ENCODE measurements around the gene LORICRIN.

- TF ChIP-seq CTCF (IDR thresholded peaks at IDR 0.05) (no peak), JUND (IDR thresholded peaks at IDR 0.05) (no peak), EZH2phosphoT487 (IDR thresholded peaks at IDR 0.05; ENCODE audit: borderline replicate concordance, low read depth) (no peak), RCOR1 (IDR thresholded peaks at IDR 0.05; ENCODE audit: low read length) (no peak), TAF1 (IDR thresholded peaks at IDR 0.05; ENCODE audit: borderline replicate concordance, low read depth, low read length) (no peak), POLR2AphosphoS5 (IDR thresholded peaks at IDR 0.05; ENCODE audit: low read depth, low read length) (no peak), FOXM1 (IDR thresholded peaks at IDR 0.05; ENCODE audit: low read depth) (no peak), MXI1 (IDR thresholded peaks at IDR 0.05; ENCODE audit: low read depth, low read length) (no peak), CHD2 (IDR thresholded peaks at IDR 0.05; ENCODE audit: low read length, partially characterized antibody) (no peak), SIN3A (IDR thresholded peaks at IDR 0.05; ENCODE audit: borderline replicate concordance, low read depth, low read length) (no peak)
- TF ChIP-seq, protein P1, sequence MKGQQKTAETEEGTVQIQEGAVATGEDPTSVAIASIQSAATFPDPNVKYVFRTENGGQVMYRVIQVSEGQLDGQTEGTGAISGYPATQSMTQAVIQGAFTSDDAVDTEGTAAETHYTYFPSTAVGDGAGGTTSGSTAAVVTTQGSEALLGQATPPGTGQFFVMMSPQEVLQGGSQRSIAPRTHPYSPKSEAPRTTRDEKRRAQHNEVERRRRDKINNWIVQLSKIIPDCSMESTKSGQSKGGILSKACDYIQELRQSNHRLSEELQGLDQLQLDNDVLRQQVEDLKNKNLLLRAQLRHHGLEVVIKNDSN (IDR thresholded peaks at IDR 0.05; ENCODE audit: borderline replicate concordance, low read depth): no peak
- TF ChIP-seq, protein P2, sequence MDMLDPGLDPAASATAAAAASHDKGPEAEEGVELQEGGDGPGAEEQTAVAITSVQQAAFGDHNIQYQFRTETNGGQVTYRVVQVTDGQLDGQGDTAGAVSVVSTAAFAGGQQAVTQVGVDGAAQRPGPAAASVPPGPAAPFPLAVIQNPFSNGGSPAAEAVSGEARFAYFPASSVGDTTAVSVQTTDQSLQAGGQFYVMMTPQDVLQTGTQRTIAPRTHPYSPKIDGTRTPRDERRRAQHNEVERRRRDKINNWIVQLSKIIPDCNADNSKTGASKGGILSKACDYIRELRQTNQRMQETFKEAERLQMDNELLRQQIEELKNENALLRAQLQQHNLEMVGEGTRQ (IDR thresholded peaks at IDR 0.05; ENCODE audit: borderline replicate concordance, low read depth, low read length): no peak
These were observed 2.0 kb downstream of the LORICRIN start for GRCh38 chr1:153261281-153262069.

Measured in SK-N-SH (cell line).